HL-60 (cell line): Measurements from ENCODE around the gene CABCOCO1.

Source experiments
- DNase-seq, 2 experiments: peaks; one replicate each; pipeline ENCODE4 v3.0.0-alpha.2; 2010 to 2020; ENCODE audit warnings: low read depth in 1 of 2, low spot score in 1 of 2
- H3K27ac ChIP-seq: fragments of 250-450 bp; sonication (Bioruptor Pico); replicated peaks from 2 replicates; pipeline ENCODE4 v1.5.1; 2020; ENCODE audit warnings: mild to moderate bottlenecking, moderate library complexity
- H3K27me3 ChIP-seq: fragments of 250-450 bp; sonication (Bioruptor Pico); 2 replicates; pipeline ENCODE4 v1.5.1; 2021; ENCODE audit warnings: mild to moderate bottlenecking, moderate library complexity; ENCODE audit not compliant: insufficient read depth, poor library complexity, severe bottlenecking
- H3K4me3 ChIP-seq: replicated peaks from 2 replicates; pipeline ENCODE4 v1.5.1; 2011; ENCODE audit warnings: mild to moderate bottlenecking, control low read depth, low read length; ENCODE audit not compliant: insufficient read depth
- CTCF ChIP-seq: IDR thresholded peaks from one replicate; pipeline ENCODE4 v1.5.1; 2011; ENCODE audit warnings: low read length, control low read depth, inconsistent platforms; ENCODE audit not compliant: insufficient read depth
- GABPA ChIP-seq: IDR thresholded peaks from 2 replicates; pipeline ENCODE4 v1.6.1; 2012; ENCODE audit warnings: low read depth
- POLR2AphosphoS5 ChIP-seq: IDR thresholded peaks from 2 replicates; pipeline ENCODE4 v1.6.1; 2012; ENCODE audit warnings: low read depth
- REST ChIP-seq: IDR thresholded peaks from 2 replicates; pipeline ENCODE4 v1.6.1; 2012; ENCODE audit warnings: low read depth; ENCODE audit not compliant: insufficient replicate concordance
- SPI1 ChIP-seq: IDR thresholded peaks from 2 replicates; pipeline ENCODE4 v1.6.1; 2012; ENCODE audit warnings: low read depth, mild to moderate bottlenecking, borderline replicate concordance

CABCOCO1 gene

GRCh38 chr10:61701055-61701705, 38.5 kb downstream of the CABCOCO1 start:
- DNase-seq, result no peak
- TF ChIP-seq POLR2AphosphoS5 (no peak), GABPA (no peak), CTCF (no peak)
- H3K4me3 ChIP-seq, result no peak overlapping the region
- H3K27ac ChIP-seq, result no peak overlapping the region
- no peaks in the 10 kb centered on the region for H3K27me3 ChIP-seq

- Histone ChIP-seq H3K27me3 (no peaks in the 10 kb centered on the region), H3K4me3 (no peak overlapping the region), H3K27ac (no peak overlapping the region)
- TF ChIP-seq CTCF (no peak), POLR2AphosphoS5 (no peak), GABPA (no peak), REST (no peak), SPI1 (no peak)
- no peak for DNase-seq
These were observed 39.0 kb downstream of the CABCOCO1 start for GRCh38 chr10:61701706-61702105.

- Histone ChIP-seq H3K4me3 (no peak overlapping the region), H3K27me3 (no peaks in the 10 kb centered on the region), H3K27ac (no peak overlapping the region)
- TF ChIP-seq POLR2AphosphoS5 (no peak), SPI1 (no peak), GABPA (no peak), CTCF (no peak), REST (no peak)
- no peak for DNase-seq
These were observed 39.9 kb downstream of the CABCOCO1 start for GRCh38 chr10:61702584-61702983.

- H3K4me3 ChIP-seq, result no peak overlapping the region
- no peak for TF ChIP-seq POLR2AphosphoS5
- no peaks in the 10 kb centered on the region for H3K27me3 ChIP-seq
- DNase-seq, result no peak
- no peak overlapping the region for H3K27ac ChIP-seq
These were observed 42.4 kb downstream of the CABCOCO1 start for GRCh38 chr10:61705022-61705613.
